ENCODE results near the gene MCRIP2.

The MCRIP2 gene

GRCh38 chr16:631808-632358, 9.7 kb upstream of the MCRIP2 start:
- no peak for DNase-seq (ENCODE audit: low read depth in 3 of 3)

- no peak for DNase-seq (ENCODE audit: low read depth in 3 of 3)
These were observed 8.9 kb upstream of the MCRIP2 start for GRCh38 chr16:632486-633335.

GRCh38 chr16:633336-634050, 8.1 kb upstream of the MCRIP2 start:
- no peak for DNase-seq (ENCODE audit: low read depth in 3 of 3)

GRCh38 chr16:634051-634670, 7.5 kb upstream of the MCRIP2 start:
- DNase-seq (ENCODE audit: low read depth in 3 of 3): no peak

- no peak for DNase-seq (ENCODE audit: low read depth in 3 of 3)
These were observed 6.6 kb upstream of the MCRIP2 start for GRCh38 chr16:634996-635395.

GRCh38 chr16:635573-636205, 5.9 kb upstream of the MCRIP2 start:
- DNase-seq (ENCODE audit: low read depth in 3 of 3): no peak

GRCh38 chr16:636206-637080, 5.2 kb upstream of the MCRIP2 start, which contains the start of gene METTL26:
METTL26 (minus strand) TSS chr16:636305; CDS start chr16:636290, 15 bp downstream.
- peak; percentile 84 to 95 (median 87) for DNase-seq (ENCODE audit: low read depth in 3 of 3)

- peak in 2 of 3 experiments; percentile 77 to 85 for DNase-seq (ENCODE audit: low read depth in 3 of 3)
These were observed 4.3 kb upstream of the MCRIP2 start for GRCh38 chr16:637081-638018.

GRCh38 chr16:638034-638543, 3.5 kb upstream of the MCRIP2 start:
- DNase-seq (ENCODE audit: low read depth in 3 of 3): no peak

- no peak for DNase-seq (ENCODE audit: low read depth in 3 of 3)
These were observed 2.8 kb upstream of the MCRIP2 start for GRCh38 chr16:638836-639235.

GRCh38 chr16:640614-641013, 1.0 kb upstream of the MCRIP2 start:
- DNase-seq (ENCODE audit: low read depth in 3 of 3): no peak

- peak in 1 of 3 experiments; percentile 38 for DNase-seq (ENCODE audit: low read depth in 3 of 3)
These were observed 791 bp downstream of the MCRIP2 start for GRCh38 chr16:642189-643049.

- no peak for DNase-seq (ENCODE audit: low read depth in 3 of 3)
These were observed 1.4 kb downstream of the MCRIP2 start for GRCh38 chr16:643050-643368.

GRCh38 chr16:644556-644955, 2.9 kb downstream of the MCRIP2 start:
- no peak for DNase-seq (ENCODE audit: low read depth in 3 of 3)

GRCh38 chr16:645852-646678, 4.4 kb downstream of the MCRIP2 start:
- no peak for DNase-seq (ENCODE audit: low read depth in 3 of 3)

GRCh38 chr16:646679-647172, 5.1 kb downstream of the MCRIP2 start:
- DNase-seq (ENCODE audit: low read depth in 3 of 3): no peak

- no peak for DNase-seq (ENCODE audit: low read depth in 3 of 3)
These were observed 5.7 kb downstream of the MCRIP2 start for GRCh38 chr16:647173-647902.

All from stimulated activated CD4-positive, alpha-beta T cell treated with anti-CD3 and anti-CD28 coated beads, TNF-alpha, amount 100 ng/mL, for 4 hours (primary cell).